ENCODE results near the gene OR7C2. TPM values are rescaled to one million over a fixed set of nuclear protein-coding genes. Genes with fewer than 3 reads are reported as not detected.

OR7C2 gene
- total and polyA plus RNA-seq, 2 of the 8 experiments (the other 6 are each of a cell fraction or from before 2014, with no cell fraction given) = not detected

Other genes with a start within 250 kb of the OR7C2 start
- 3.2 and 4.5 TPM in 2 replicates for gene ADGRE2, start 162.9 kb upstream of the OR7C2 start, total RNA-seq (2021; fragmentation: NEBNext Ultra II Directional; extraction: Animal tissue kit (Norgen Biotek cat#: 25700))
- 2.0 and 3.7 TPM in 2 replicates for gene ADGRE2, start 162.9 kb upstream of the OR7C2 start, polyA plus RNA-seq (2011; rRNA removed)
- gene OR7A5, start 106.3 kb upstream of the OR7C2 start, total RNA-seq (2021; fragmentation: NEBNext Ultra II Directional; extraction: Animal tissue kit (Norgen Biotek cat#: 25700)) = not detected in 2 replicates
- gene OR7A5, start 106.3 kb upstream of the OR7C2 start, polyA plus RNA-seq (2011; rRNA removed) = not detected in 2 replicates
- not detected in 2 replicates for gene OR7C1, start 106.3 kb upstream of the OR7C2 start, total RNA-seq (2021; fragmentation: NEBNext Ultra II Directional; extraction: Animal tissue kit (Norgen Biotek cat#: 25700))
- gene OR7C1, start 106.3 kb upstream of the OR7C2 start, polyA plus RNA-seq (2011; rRNA removed) = not detected in 2 replicates
- gene OR7A10, start 92.6 kb upstream of the OR7C2 start, total RNA-seq (2021; fragmentation: NEBNext Ultra II Directional; extraction: Animal tissue kit (Norgen Biotek cat#: 25700)) = not detected in 2 replicates
- gene OR7A10, start 92.6 kb upstream of the OR7C2 start, polyA plus RNA-seq (2011; rRNA removed) = not detected in 2 replicates
- gene OR7A17, start 55.4 kb upstream of the OR7C2 start, total RNA-seq (2021; fragmentation: NEBNext Ultra II Directional; extraction: Animal tissue kit (Norgen Biotek cat#: 25700)) = not detected in 2 replicates
- gene OR7A17, start 55.4 kb upstream of the OR7C2 start, polyA plus RNA-seq (2011; rRNA removed) = not detected in 2 replicates
- gene SLC1A6, start 38.4 kb downstream of the OR7C2 start, total RNA-seq (2021; fragmentation: NEBNext Ultra II Directional; extraction: Animal tissue kit (Norgen Biotek cat#: 25700)) = 13.6 and 14.0 TPM in 2 replicates
- 17.7 and 26.6 TPM in 2 replicates for gene SLC1A6, start 38.4 kb downstream of the OR7C2 start, polyA plus RNA-seq (2011; rRNA removed)
- gene CASP14, start 108.0 kb downstream of the OR7C2 start, total RNA-seq (2021; fragmentation: NEBNext Ultra II Directional; extraction: Animal tissue kit (Norgen Biotek cat#: 25700)) = not detected in 2 replicates
- not detected in 2 replicates for gene CASP14, start 108.0 kb downstream of the OR7C2 start, polyA plus RNA-seq (2011; rRNA removed)
- gene OR1I1, start 140.7 kb downstream of the OR7C2 start, total RNA-seq (2021; fragmentation: NEBNext Ultra II Directional; extraction: Animal tissue kit (Norgen Biotek cat#: 25700)) = not detected in 2 replicates
- not detected in 2 replicates for gene OR1I1, start 140.7 kb downstream of the OR7C2 start, polyA plus RNA-seq (2011; rRNA removed)
- gene SYDE1, start 165.9 kb downstream of the OR7C2 start, total RNA-seq (2021; fragmentation: NEBNext Ultra II Directional; extraction: Animal tissue kit (Norgen Biotek cat#: 25700)) = 16.8 and 17.7 TPM in 2 replicates
- 12.0 and 16.1 TPM in 2 replicates for gene SYDE1, start 165.9 kb downstream of the OR7C2 start, polyA plus RNA-seq (2011; rRNA removed)